SK-N-MC (cell line): ENCODE measurements around the gene RAB8A.

Experiments
- DNase-seq: peaks from one replicate; pipeline ENCODE4 v3.0.0-alpha.2; 2011; ENCODE audit warnings: low read depth, low spot score
- H3K27ac ChIP-seq: fragments of 200-600 bp; sonication (generic); 2 replicates; pipeline ENCODE4 v1.5.1; 2016; ENCODE audit warnings: mixed run types
- H3K36me3 ChIP-seq: fragments of 200-600 bp; sonication (generic); 2 replicates; pipeline ENCODE4 v1.6.1; 2017; ENCODE audit warnings: antibody characterized with exemption, low read length, mixed read lengths; ENCODE audit not compliant: insufficient read depth
- H3K4me3 ChIP-seq: fragments of 200-600 bp; sonication (generic); 2 replicates; pipeline ENCODE4 v1.5.1; 2016
- H3K9ac ChIP-seq: fragments of 200-600 bp; sonication (generic); 2 replicates; pipeline ENCODE4 v1.8.0; 2017; ENCODE audit warnings: mixed run types, mixed read lengths; ENCODE audit not compliant: insufficient read length
- H3K9me3 ChIP-seq: fragments of 200-600 bp; sonication (generic); 2 replicates; pipeline ENCODE4 v1.6.1; 2017; ENCODE audit warnings: low read depth, mild to moderate bottlenecking, antibody characterized with exemption, low read length, moderate library complexity, mixed read lengths
- EZH2 ChIP-seq: fragments of 200-600 bp; sonication (generic); IDR thresholded peaks from one replicate; pipeline ENCODE4 v1.6.1; 2017; ENCODE audit warnings: antibody characterized with exemption
- FOXP2 ChIP-seq: optimal IDR thresholded peaks from 2 replicates; pipeline ENCODE3; 2011; ENCODE audit warnings: mild to moderate bottlenecking, moderate library complexity; ENCODE audit not compliant: insufficient read depth; ENCODE audit errors: extremely low read length, control extremely low read depth
- POLR2AphosphoS5 ChIP-seq: IDR thresholded peaks from 2 replicates; pipeline ENCODE4 v1.6.1; 2012; ENCODE audit warnings: mild to moderate bottlenecking, low read depth, low read length, borderline replicate concordance

Gene RAB8A

GRCh38 chr19:16087940-16088339 lies 23.7 kb upstream of the RAB8A start:
- no peak overlapping the region for H3K4me3 ChIP-seq
- no peak overlapping the region for H3K27ac ChIP-seq
- TF ChIP-seq EZH2 (no peak), FOXP2 (no peak), POLR2AphosphoS5 (no peak)
- H3K9me3 ChIP-seq, result no peaks in the 10 kb centered on the region
- DNase-seq, result no peak
- peaks cover 98% of the 10 kb centered on the region for H3K36me3 ChIP-seq
- H3K9ac ChIP-seq, result no peak overlapping the region

DNA sequence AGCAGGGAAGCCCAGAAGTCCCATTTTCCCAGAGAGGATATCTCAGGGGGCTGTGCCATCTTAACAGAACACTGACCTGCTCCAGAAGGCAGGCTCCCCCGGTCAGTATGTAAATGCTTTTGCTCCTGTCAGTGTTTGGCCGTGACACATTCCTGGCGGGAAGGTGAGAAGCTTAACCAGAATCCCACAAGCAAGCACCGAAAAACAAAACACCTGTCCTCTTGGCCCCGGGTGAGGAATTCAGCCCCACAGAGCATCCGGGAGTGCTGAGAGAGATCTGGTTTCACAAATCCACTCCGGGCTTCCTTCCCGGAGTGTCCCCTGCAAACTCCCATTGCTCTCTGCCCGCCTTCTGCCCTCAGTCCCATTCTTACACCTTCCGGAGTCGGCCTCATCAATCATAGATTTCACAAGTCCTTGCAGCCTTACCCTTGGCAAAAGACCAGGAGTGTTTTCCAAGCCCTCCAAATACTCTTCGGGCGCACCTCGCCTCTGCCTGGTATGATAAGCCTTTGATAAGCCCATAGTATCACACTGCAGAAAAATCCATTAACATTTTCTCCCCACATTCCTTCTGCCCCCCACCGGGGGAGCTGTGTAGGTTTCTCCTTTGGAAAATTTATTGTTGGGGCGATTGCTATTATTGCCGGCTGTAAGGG lies 23.2 kb upstream of the RAB8A start:
- Histone ChIP-seq H3K27ac (no peak overlapping the region), H3K36me3 (peaks cover 98% of the 10 kb centered on the region), H3K9me3 (no peaks in the 10 kb centered on the region), H3K9ac (no peak overlapping the region), H3K4me3 (no peak overlapping the region)
- no peak for DNase-seq
- TF ChIP-seq POLR2AphosphoS5 (no peak), EZH2 (no peak), FOXP2 (no peak)

DNA sequence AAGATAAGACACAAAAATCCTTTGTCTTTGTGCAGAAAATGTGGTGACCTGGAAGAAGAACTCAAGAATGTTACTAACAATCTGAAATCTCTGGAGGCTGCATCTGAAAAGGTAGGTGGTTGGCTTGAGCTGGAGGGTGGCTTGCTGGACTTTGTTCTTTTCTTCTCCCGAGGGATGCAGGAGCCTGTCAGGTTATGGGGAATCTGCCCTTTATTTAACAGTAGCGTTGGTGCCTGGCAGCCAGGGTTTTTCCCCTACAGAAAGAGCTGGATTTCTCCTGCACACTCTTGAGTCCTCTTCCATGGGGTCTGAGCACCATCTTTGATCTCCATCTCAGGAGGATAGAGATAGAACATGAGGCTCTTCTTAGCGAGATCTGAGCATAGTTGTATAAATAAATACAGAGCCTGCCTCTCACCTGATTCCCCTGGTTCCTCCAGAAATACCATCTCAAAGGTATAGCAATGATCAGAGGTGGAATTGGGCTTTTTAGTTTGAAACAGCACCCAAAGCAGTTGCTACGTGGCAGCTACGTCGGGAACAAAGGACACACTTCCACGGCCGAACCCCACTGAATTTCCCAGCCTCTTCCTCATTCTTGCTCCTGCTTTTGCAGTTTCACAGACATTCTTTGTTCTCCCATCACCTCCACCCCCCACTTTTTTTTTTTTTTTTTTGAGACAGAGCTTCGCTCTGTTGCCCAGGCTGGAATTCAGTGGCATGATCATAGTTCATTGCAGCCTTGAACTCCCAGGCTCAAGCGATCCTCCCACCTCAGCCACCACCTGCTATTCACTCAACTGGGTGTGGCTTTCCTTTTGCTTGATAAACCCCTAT lies 22.5 kb upstream of the RAB8A start:
- Histone ChIP-seq H3K9me3 (no peaks in the 10 kb centered on the region), H3K36me3 (peaks cover 96% of the 10 kb centered on the region), H3K4me3 (no peak overlapping the region), H3K9ac (no peak overlapping the region), H3K27ac (no peak overlapping the region)
- DNase-seq, result no peak
- TF ChIP-seq POLR2AphosphoS5 (no peak), FOXP2 (no peak), EZH2 (no peak)

DNA sequence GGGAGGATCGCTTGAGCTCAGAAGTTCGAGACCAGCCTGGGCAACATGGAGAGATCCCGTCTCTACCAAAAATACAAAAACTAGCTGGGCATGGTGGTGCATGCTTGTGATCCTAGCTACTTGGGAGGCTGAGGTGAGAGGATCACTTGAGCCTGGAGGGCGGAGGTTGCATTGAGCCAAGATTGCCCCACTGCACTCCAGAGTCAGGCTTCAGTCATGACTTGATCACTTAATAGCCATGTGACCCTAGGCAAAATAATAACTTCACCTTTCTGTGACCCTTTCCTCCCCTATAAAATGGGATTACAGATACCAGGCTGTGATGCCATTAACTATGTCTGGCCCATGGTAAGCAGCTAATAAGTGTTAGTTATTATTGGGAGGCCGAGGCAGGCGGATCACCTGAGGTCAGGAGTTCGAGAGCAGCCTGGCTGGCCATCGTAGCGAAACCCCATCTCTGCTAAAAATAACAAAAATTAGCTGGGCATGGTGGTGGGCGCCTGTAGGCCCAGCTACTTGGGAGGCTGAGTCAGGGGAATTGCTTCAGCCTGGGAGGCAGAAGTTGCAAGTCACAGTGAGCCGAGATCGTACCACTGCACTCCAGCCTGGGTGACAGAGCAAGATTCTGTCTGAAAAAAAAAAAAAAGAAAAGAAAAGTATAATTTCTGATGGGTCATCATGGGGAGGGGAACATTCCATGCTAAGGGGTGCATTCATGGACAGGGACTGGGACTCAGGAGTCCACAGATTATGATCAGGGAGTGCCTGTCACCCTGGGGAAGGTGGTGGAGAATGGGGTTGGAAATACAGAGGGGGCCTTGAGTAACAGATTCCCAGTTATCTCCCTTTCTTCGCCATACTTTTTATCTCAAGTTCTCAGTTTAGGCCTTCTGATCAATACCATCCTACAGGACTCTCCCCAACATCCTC lies 19.9 kb upstream of the RAB8A start:
- no peak overlapping the region for H3K27ac ChIP-seq
- peaks cover 97% of the 10 kb centered on the region for H3K36me3 ChIP-seq
- DNase-seq, result no peak
- no peaks in the 10 kb centered on the region for H3K9me3 ChIP-seq
- TF ChIP-seq POLR2AphosphoS5, result no peak
- TF ChIP-seq EZH2, result no peak
- no peak for TF ChIP-seq FOXP2
- H3K9ac ChIP-seq, result no peak overlapping the region
- no peak overlapping the region for H3K4me3 ChIP-seq

- Histone ChIP-seq H3K36me3 (peaks cover 97% of the 10 kb centered on the region), H3K9me3 (no peaks in the 10 kb centered on the region), H3K27ac (no peak overlapping the region), H3K9ac (no peak overlapping the region), H3K4me3 (no peak overlapping the region)
- TF ChIP-seq POLR2AphosphoS5, result no peak
- TF ChIP-seq FOXP2, result no peak
- no peak for TF ChIP-seq EZH2
- DNase-seq, result no peak
These were observed 17.2 kb upstream of the RAB8A start for GRCh38 chr19:16094360-16095070.

- H3K36me3 ChIP-seq, result peaks cover 97% of the 10 kb centered on the region
- H3K9ac ChIP-seq, result no peak overlapping the region
- no peak for DNase-seq
- no peak for TF ChIP-seq FOXP2
- TF ChIP-seq POLR2AphosphoS5, result no peak
- TF ChIP-seq EZH2, result no peak
- H3K9me3 ChIP-seq, result no peaks in the 10 kb centered on the region
- H3K27ac ChIP-seq, result no peak overlapping the region
- no peak overlapping the region for H3K4me3 ChIP-seq
These were observed 16.6 kb upstream of the RAB8A start for GRCh38 chr19:16095071-16095571.

DNA sequence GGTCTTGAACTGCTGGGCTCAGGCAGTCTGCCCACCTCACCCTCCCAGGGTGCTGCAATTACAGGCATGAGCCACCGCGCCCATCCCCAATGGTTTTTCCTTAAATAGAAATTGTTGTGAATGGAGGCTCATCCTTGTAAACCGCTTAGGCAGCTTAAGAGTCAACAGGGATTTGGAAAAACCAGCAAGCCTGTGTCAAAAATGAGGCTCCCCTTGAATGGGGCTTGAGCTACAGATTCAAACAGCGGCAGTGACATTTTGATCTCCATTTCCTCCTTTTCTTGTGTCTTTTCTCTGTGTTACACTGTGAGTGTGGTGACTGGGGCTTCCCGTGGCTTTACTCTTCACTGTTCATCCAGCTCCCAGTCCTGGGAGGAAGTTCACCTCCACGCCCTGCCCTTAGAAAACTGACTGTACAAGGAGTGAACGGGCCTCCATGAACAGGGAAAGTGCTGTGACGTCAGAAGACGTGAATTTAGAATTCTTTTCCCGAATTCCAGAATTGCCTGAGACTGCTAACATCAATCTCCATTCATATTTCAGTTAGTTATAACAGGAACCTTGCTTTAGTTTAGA lies 15.3 kb upstream of the RAB8A start:
- no peak for DNase-seq
- H3K9me3 ChIP-seq, result no peaks in the 10 kb centered on the region
- no peak for TF ChIP-seq POLR2AphosphoS5
- no peak overlapping the region for H3K27ac ChIP-seq
- no peak overlapping the region for H3K4me3 ChIP-seq
- H3K36me3 ChIP-seq, result peaks cover 97% of the 10 kb centered on the region
- no peak overlapping the region for H3K9ac ChIP-seq
